Uterus (tissue), 4 donors: ENCODE measurements around the gene BTF3L4. TPM values are rescaled to one million over a fixed set of nuclear protein-coding genes. Genes with fewer than 3 reads are reported as not detected.

Source experiments
- DNase-seq, 2 donors: peaks; one replicate each; pipeline ENCODE4 v3.0.0-alpha.2; 2019 to 2020
- H3K27ac ChIP-seq, 2 donors: fragments of 200-600 bp; sonication (generic); 1 replicate in 1 of 2; 2 replicates in 1 of 2; pipeline ENCODE4 v1.5.1; 2016 to 2018
- H3K27me3 ChIP-seq, 2 donors: fragments of 200-600 bp; sonication (generic); one replicate each; pipeline ENCODE4 v1.5.1; 2018 to 2019; ENCODE audit warnings: control low read depth in 1 of 2
- H3K36me3 ChIP-seq, 2 donors: fragments of 200-600 bp; sonication (generic); one replicate each; pipeline ENCODE4 v1.5.1; 2019; ENCODE audit warnings: control low read depth in 1 of 2
- H3K4me1 ChIP-seq, 2 donors: fragments of 200-600 bp; sonication (generic); one replicate each; pipeline ENCODE4 v1.5.1; 2018 to 2019; ENCODE audit warnings: control low read depth in 1 of 2
- H3K4me3 ChIP-seq, 2 donors: fragments of 200-600 bp; sonication (generic); 1 replicate in 1 of 2; 2 replicates in 1 of 2; pipeline ENCODE4 v1.5.1; 2018 to 2019; ENCODE audit warnings: mild to moderate bottlenecking in 1 of 2
- H3K9me3 ChIP-seq, 2 donors: fragments of 200-600 bp; sonication (generic); one replicate each; pipeline ENCODE4 v1.5.1; 2019; ENCODE audit warnings: control low read depth in 1 of 2
- CTCF ChIP-seq, 4 experiments: fragments of 200-600 bp in 2 of 4; fragments of 450-650 bp in 2 of 4; sonication (generic) in 2 of 4; IDR thresholded peaks; one replicate each; pipeline ENCODE4 v1.5.1; 2016 to 2019; ENCODE audit warnings: antibody characterized with exemption in 4 of 4, mild to moderate bottlenecking in 2 of 4, moderate library complexity in 1 of 4
- POLR2A ChIP-seq, 2 donors: fragments of 450-650 bp; IDR thresholded peaks; one replicate each; pipeline ENCODE4 v1.6.1; 2016; ENCODE audit warnings: antibody characterized with exemption in 2 of 2, mild to moderate bottlenecking in 1 of 2, moderate library complexity in 1 of 2
- intact Hi-C: fragments of 100-400 bp; cut with DNase I; formaldehyde crosslinking; loops from one replicate; pipeline ENCODE4 v1.15.1; 2023; ENCODE audit warnings: low total_unique reads
- total RNA-seq, 4 donors: library from RNA; depleted of rRNA in 3 of 4; stranded (reverse); fragments of >200 nt in 3 of 4; gene quantifications; one replicate each; pipeline versions ENCODE4 v1.1.0 to v1.2.4, GENCODE V29; 2014 to 2023
- donor health status: DM: yes; HTN: yes; CAD: no.

The BTF3L4 gene
- total RNA-seq, 4 donors from 2014 or later = 4.9 to 105 (median 70.8) TPM

- Histone ChIP-seq H3K36me3 (no peaks in the 10 kb centered on the region), H3K9me3 (no peaks in the 10 kb centered on the region), H3K27ac (peak within 1 kb of the TSS; percentile 75 to 82), H3K27me3 (no peaks in the 10 kb centered on the region), H3K4me3 (peak within 1 kb of the TSS; percentile 72 to 81), H3K4me1 (peaks cover 0 to 7% of the 10 kb centered on the region in 2 donors)
- TF ChIP-seq CTCF (IDR thresholded peaks at IDR 0.05) = no peak
- peak in 1 of 2 donors; percentile 54 for TF ChIP-seq POLR2A (IDR thresholded peaks at IDR 0.05)
- peak; percentile 84 for DNase-seq
- intact Hi-C loops = no loop called here
Observed at GRCh38 chr1:52033190-52034049, 22.7 kb upstream of the BTF3L4 start, which contains the start of gene KTI12. Gene KTI12 (minus strand): TSS chr1:52033810. CDS start chr1:52033761, 49 bp downstream.

- Histone ChIP-seq H3K4me3 (peak overlapping the region in 1 of 2 donors; percentile 72), H3K4me1 (peaks cover 0 to 7% of the 10 kb centered on the region in 2 donors), H3K9me3 (no peaks in the 10 kb centered on the region), H3K27ac (peak overlapping the region; percentile 75 to 82), H3K27me3 (no peaks in the 10 kb centered on the region), H3K36me3 (no peaks in the 10 kb centered on the region)
- no peak for DNase-seq
- intact Hi-C loops = no loop called here
- TF ChIP-seq CTCF (IDR thresholded peaks at IDR 0.05) = no peak
- no peak for TF ChIP-seq POLR2A (IDR thresholded peaks at IDR 0.05)
Observed at GRCh38 chr1:52034050-52034384, 22.1 kb upstream of the BTF3L4 start.

- no peak overlapping the region for H3K27ac ChIP-seq
- H3K4me1 ChIP-seq = peaks cover 0 to 4% of the 10 kb centered on the region in 2 donors
- DNase-seq = no peak
- no peak for TF ChIP-seq CTCF (IDR thresholded peaks at IDR 0.05)
- TF ChIP-seq POLR2A (IDR thresholded peaks at IDR 0.05) = no peak
- no peak overlapping the region for H3K4me3 ChIP-seq
- no peaks in the 10 kb centered on the region for H3K9me3 ChIP-seq
- intact Hi-C loops = no loop called here
- no peaks in the 10 kb centered on the region for H3K27me3 ChIP-seq
- no peaks in the 10 kb centered on the region for H3K36me3 ChIP-seq
Observed at GRCh38 chr1:52037402-52037814, 18.7 kb upstream of the BTF3L4 start.

- no peaks in the 10 kb centered on the region for H3K4me1 ChIP-seq
- H3K9me3 ChIP-seq = no peaks in the 10 kb centered on the region
- intact Hi-C loops = no loop called here
- H3K27ac ChIP-seq = no peak overlapping the region
- no peaks in the 10 kb centered on the region for H3K36me3 ChIP-seq
- no peaks in the 10 kb centered on the region for H3K27me3 ChIP-seq
- DNase-seq = no peak
- H3K4me3 ChIP-seq = no peak overlapping the region
- no peak for TF ChIP-seq CTCF (IDR thresholded peaks at IDR 0.05)
- no peak for TF ChIP-seq POLR2A (IDR thresholded peaks at IDR 0.05)
Observed at GRCh38 chr1:52037909-52038308, 18.2 kb upstream of the BTF3L4 start.

- TF ChIP-seq POLR2A (IDR thresholded peaks at IDR 0.05) (no peak), CTCF (IDR thresholded peaks at IDR 0.05) (no peak)
- no peak overlapping the region for H3K27ac ChIP-seq
Observed at GRCh38 chr1:52041551-52042185, 14.4 kb upstream of the BTF3L4 start.

More at GRCh38 chr1:52041551-52042185, 14.4 kb upstream of the BTF3L4 start:
- DNase-seq = no peak
- no peak overlapping the region for H3K4me3 ChIP-seq
- no peaks in the 10 kb centered on the region for H3K36me3 ChIP-seq
- intact Hi-C loops = no loop called here
- no peaks in the 10 kb centered on the region for H3K9me3 ChIP-seq
- no peaks in the 10 kb centered on the region for H3K27me3 ChIP-seq
- H3K4me1 ChIP-seq = no peaks in the 10 kb centered on the region
